Transverse colon (tissue), 4 donors: ENCODE results near the gene SH2B3. TPM values are rescaled to one million over a fixed set of nuclear protein-coding genes. Genes with fewer than 3 reads are reported as not detected.

Experiments used
- DNase-seq: peaks from one replicate; pipeline ENCODE4 v3.0.0-alpha.2; 2019
- H3K27ac ChIP-seq, 4 donors: fragments of 200-600 bp; sonication (generic); 2 replicates each; pipeline ENCODE4 v1.5.1; 2016 to 2018; ENCODE audit warnings: inconsistent platforms in 4 of 4
- H3K27me3 ChIP-seq: fragments of 200-600 bp; sonication (generic); 2 replicates; pipeline ENCODE4 v1.5.1; 2017; ENCODE audit warnings: inconsistent platforms
- H3K36me3 ChIP-seq, 4 donors: fragments of 200-600 bp; sonication (generic); 2 replicates each; pipeline ENCODE4 v1.5.1; 2017 to 2019; ENCODE audit warnings: inconsistent platforms in 4 of 4
- H3K4me1 ChIP-seq, 4 donors: fragments of 200-600 bp; sonication (generic); 2 replicates each; pipeline ENCODE4 v1.5.1; 2017 to 2020; ENCODE audit warnings: inconsistent platforms in 4 of 4
- H3K4me3 ChIP-seq, 4 donors: fragments of 200-600 bp; sonication (generic); 1 replicate in 1 of 4; 2 replicates in 3 of 4; pipeline versions ENCODE4 v1.5.1 to v1.6.1; 2017 to 2019; ENCODE audit warnings: inconsistent platforms in 4 of 4
- H3K9me3 ChIP-seq, 2 donors: fragments of 200-600 bp; sonication (generic); 2 replicates each; pipeline ENCODE4 v1.5.1; 2017 to 2019; ENCODE audit warnings: inconsistent platforms in 2 of 2
- CTCF ChIP-seq, 5 experiments: fragments of 200-600 bp in 3 of 5; fragments of 450-650 bp in 2 of 5; sonication (generic) in 3 of 5; IDR thresholded peaks; 1 replicate in 2 of 5; 2 replicates in 3 of 5; pipeline ENCODE4 v1.5.1; 2016 to 2017; ENCODE audit warnings: antibody characterized with exemption in 5 of 5, inconsistent platforms in 3 of 5, mild to moderate bottlenecking in 2 of 5, moderate library complexity in 1 of 5
- EP300 ChIP-seq: sonication (generic); formaldehyde crosslinking; IDR thresholded peaks from one replicate; pipeline ENCODE4 v1.6.1; 2017; ENCODE audit warnings: antibody characterized with exemption, low read depth
- POLR2A ChIP-seq: fragments of 450-650 bp; IDR thresholded peaks from one replicate; pipeline ENCODE4 v1.6.1; 2016; ENCODE audit warnings: antibody characterized with exemption, mild to moderate bottlenecking, moderate library complexity
- POLR2AphosphoS5 ChIP-seq, 3 donors: sonication (generic); formaldehyde crosslinking; IDR thresholded peaks; one replicate each; pipeline ENCODE4 v1.6.1; 2016; ENCODE audit warnings: antibody characterized with exemption in 3 of 3
- WGBS, 2 donors: methylation state at CpG; one replicate each; pipeline ENCODE4 v1.1.5; 2018; ENCODE audit warnings: low coverage in 1 of 2; 5-methylcytosine and 5-hydroxymethylcytosine counted together
- in situ Hi-C, 4 donors: fragments of 200-750 bp; cut with MboI; loops; one replicate each; pipeline versions ENCODE4 v1.15.0 to v1.15.1; 2017; ENCODE audit warnings: low sequenced_read_pairs in 3 of 4, low pct_ligation_motif_present in 1 of 4, low pct_unique_long_range_greater_than_20kb in 1 of 4
- intact Hi-C: fragments of 100-400 bp; cut with DNase I; formaldehyde crosslinking; loops from one replicate; pipeline ENCODE4 v1.15.1; 2023; ENCODE audit warnings: low total_unique reads
- total RNA-seq, 4 donors: library from RNA; depleted of rRNA; stranded (reverse); fragments of >200 nt; gene quantifications; one replicate each; pipeline ENCODE4 v1.1.0, GENCODE V29; 2016

Gene SH2B3
- total RNA-seq, 4 donors from 2014 or later = 22.3 to 99.1 (median 43.6) TPM

GRCh38 chr12:111379942-111380554 is 25.7 kb upstream of the SH2B3 start:
- TF ChIP-seq CTCF (IDR thresholded peaks at IDR 0.05) (no peak), EP300 (no peak), POLR2AphosphoS5 (IDR thresholded peaks at IDR 0.05) (no peak), POLR2A (no peak)
- 67 to 91% methylated on average over 1 to 6 of the region's 6 CpGs for WGBS, 2 donors
- intact Hi-C loops (no loop called here), in situ Hi-C loops (loop anchor here in 1 of 4 donors (25.0 kb wide), 2 partner anchors 157 to 282 kb away; no protein-coding TSS in a partner anchor)
- Histone ChIP-seq H3K36me3 (no peaks in the 10 kb centered on the region), H3K9me3 (peaks cover 0 to 3% of the 10 kb centered on the region in 2 donors), H3K27ac (no peak overlapping the region), H3K4me1 (no peaks in the 10 kb centered on the region), H3K27me3 (no peaks in the 10 kb centered on the region), H3K4me3 (no peak overlapping the region)
- DNase-seq = no peak

GRCh38 chr12:111384596-111384995 is 21.1 kb upstream of the SH2B3 start:
- Histone ChIP-seq H3K27ac (no peak overlapping the region), H3K4me1 (no peaks in the 10 kb centered on the region), H3K9me3 (no peaks in the 10 kb centered on the region), H3K4me3 (no peak overlapping the region), H3K27me3 (no peaks in the 10 kb centered on the region), H3K36me3 (no peaks in the 10 kb centered on the region)
- no peak for TF ChIP-seq POLR2A
- TF ChIP-seq POLR2AphosphoS5 (IDR thresholded peaks at IDR 0.05) = no peak
- no peak for TF ChIP-seq EP300
- TF ChIP-seq CTCF (IDR thresholded peaks at IDR 0.05) = no peak
- in situ Hi-C loops = loop anchor here in 1 of 4 donors (25.0 kb wide), 2 partner anchors 153 to 278 kb away; no protein-coding TSS in a partner anchor
- WGBS, 2 donors = 71 to 73% methylated on average over 3 to 5 of the region's 5 CpGs
- intact Hi-C loops = no loop called here
- no peak for DNase-seq

GRCh38 chr12:111386885-111387284 is 18.8 kb upstream of the SH2B3 start:
- no peak for DNase-seq
- Histone ChIP-seq H3K36me3 (no peaks in the 10 kb centered on the region), H3K4me1 (no peaks in the 10 kb centered on the region), H3K4me3 (no peak overlapping the region), H3K27me3 (peaks cover 3% of the 10 kb centered on the region), H3K27ac (no peak overlapping the region), H3K9me3 (no peaks in the 10 kb centered on the region)
- TF ChIP-seq EP300 (no peak), POLR2AphosphoS5 (IDR thresholded peaks at IDR 0.05) (no peak), POLR2A (no peak), CTCF (IDR thresholded peaks at IDR 0.05) (no peak)
- intact Hi-C loops (no loop called here), in situ Hi-C loops (loop anchor here in 1 of 4 donors (25.0 kb wide), 2 partner anchors 150 to 275 kb away; no protein-coding TSS in a partner anchor)
- WGBS, 2 donors = 28 to 37% methylated on average over 3 of the region's 3 CpGs

- in situ Hi-C loops = loop anchor here in 1 of 4 donors (25.0 kb wide), 2 partner anchors 149 to 274 kb away; no protein-coding TSS in a partner anchor
- whole genome bisulfite sequencing, 2 donors = 78 to 86% methylated on average over 5 to 9 of the region's 9 CpGs
These were observed 17.9 kb upstream of the SH2B3 start for GRCh38 chr12:111387747-111388323.

More at GRCh38 chr12:111387747-111388323, 17.9 kb upstream of the SH2B3 start:
- no peak for DNase-seq
- Histone ChIP-seq H3K27me3 (peaks cover 3% of the 10 kb centered on the region), H3K4me3 (no peak overlapping the region), H3K36me3 (no peaks in the 10 kb centered on the region), H3K4me1 (no peaks in the 10 kb centered on the region), H3K9me3 (no peaks in the 10 kb centered on the region), H3K27ac (no peak overlapping the region)
- intact Hi-C loops = no loop called here
- TF ChIP-seq POLR2AphosphoS5 (IDR thresholded peaks at IDR 0.05) (no peak), CTCF (IDR thresholded peaks at IDR 0.05) (no peak), EP300 (no peak), POLR2A (no peak)
